IPS DF 4.7 (cell line): ENCODE measurements around the gene COX8C.
"Not testable (repeated sequence)": the region's sequence is repeated elsewhere in the genome, so short reads cannot be mapped to it uniquely, and the experiment has no call there.

ENCODE experiments used
- DNase-seq: peaks from one replicate; pipeline ENCODE4 v3.0.0-alpha.2; 2013; ENCODE audit warnings: low spot score; ENCODE audit errors: extremely low read depth

The COX8C gene

DNA sequence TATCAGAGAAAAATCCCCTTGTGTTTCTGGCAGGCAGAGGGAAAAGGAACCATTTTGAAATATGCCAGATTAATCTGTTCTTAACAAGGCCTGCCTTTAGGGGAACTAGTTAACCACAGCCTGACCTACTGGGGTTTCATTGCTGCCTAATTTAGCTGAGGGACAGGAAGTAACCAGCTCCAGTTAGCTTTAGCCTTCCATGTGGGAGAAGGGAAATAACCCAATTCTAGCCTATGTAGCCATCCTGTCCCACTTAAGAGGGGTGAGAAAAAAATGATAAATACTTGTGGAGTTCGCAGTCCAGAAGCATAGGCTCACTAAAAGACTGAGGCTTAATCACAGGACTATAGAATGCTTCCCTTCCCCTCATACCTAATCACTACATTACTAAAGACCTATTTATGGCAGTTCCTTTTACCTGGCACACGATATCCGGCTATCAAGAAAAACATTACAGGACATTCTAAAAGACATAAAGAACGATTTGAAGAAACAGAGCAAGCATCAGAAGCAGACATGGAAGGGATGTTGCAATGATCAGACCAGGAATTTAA lies 22.8 kb downstream of the COX8C start:
- no peak for DNase-seq

GRCh38 chr14:93375673-93376156 lies 28.7 kb downstream of the COX8C start:
- DNase-seq: no peak

DNA sequence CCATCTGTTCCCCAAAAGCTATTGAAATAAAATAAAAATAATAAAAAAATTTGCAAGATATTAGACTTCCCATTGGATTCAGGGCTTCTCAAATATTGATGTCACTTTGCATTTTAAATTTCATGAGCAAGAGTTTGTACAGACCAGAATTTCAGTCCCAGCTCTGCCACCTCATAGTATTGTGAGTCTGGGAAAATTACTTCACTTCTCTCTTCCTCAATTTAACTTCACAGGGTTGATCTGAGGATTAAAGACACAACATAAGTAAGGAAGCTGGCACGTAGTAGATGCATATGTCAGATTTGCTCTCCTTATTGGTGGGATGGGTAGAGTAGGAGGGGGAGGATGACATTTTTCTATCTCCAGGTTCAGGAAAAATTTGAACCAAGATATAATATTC lies 32.8 kb downstream of the COX8C start:
- DNase-seq: no peak

- no peak for DNase-seq
These were observed 34.7 kb downstream of the COX8C start for GRCh38 chr14:93381644-93382043.

GRCh38 chr14:93384256-93384655 lies 37.3 kb downstream of the COX8C start:
- DNase-seq: not testable (repeated sequence)

GRCh38 chr14:93395231-93395630 lies 48.2 kb downstream of the COX8C start:
- no peak for DNase-seq

DNA sequence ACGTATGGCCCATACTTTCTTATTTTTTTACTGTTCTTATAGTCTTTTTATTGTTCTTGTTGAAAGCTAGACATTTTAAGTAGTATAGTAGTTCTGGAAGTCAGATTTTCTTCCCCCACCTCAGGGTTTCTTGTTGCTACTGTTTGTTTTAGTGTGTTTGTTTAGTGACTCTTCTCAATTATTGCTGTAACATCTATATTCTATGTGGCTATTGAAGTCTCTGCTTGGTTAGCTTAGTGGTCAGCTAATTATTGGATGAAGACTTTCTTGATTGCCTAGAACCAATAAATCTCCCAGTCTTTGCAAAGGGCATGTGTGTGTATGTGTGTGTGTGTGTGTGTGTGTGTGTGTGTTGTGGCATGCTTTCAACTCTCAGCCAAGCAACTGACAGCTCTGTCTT lies 49.5 kb downstream of the COX8C start:
- DNase-seq: no peak
